ENCODE data around the gene HOMEZ. TPM values are rescaled to one million over a fixed set of nuclear protein-coding genes. Genes with fewer than 3 reads are reported as not detected.

The HOMEZ gene
- total RNA-seq, 1 experiment from 2014 or later, result 6.2 TPM

- H3K9me3 ChIP-seq (ENCODE audit: control insufficient read depth, low read depth, low read length), result no peaks in the 10 kb centered on the region
- Mint-ChIP-seq H3K9me3 (no peaks in the 10 kb centered on the region), H3K27me3 (ENCODE audit: low read depth) (peaks cover 17% of the 10 kb centered on the region), H3K4me3 (peak within 1 kb of the TSS; percentile 90 to 91), H3K4me1 (peaks cover 20 to 28% of the 10 kb centered on the region in 2 experiments), H3K36me3 (ENCODE audit: insufficient read depth in 1 of 3, low read depth in 3 of 3) (peaks cover 23 to 26% (median 25%) of the 10 kb centered on the region in 3 experiments), H3K27ac (peak within 1 kb of the TSS; percentile 94 to 98 (median 95))
- no peaks in the 10 kb centered on the region for H4K20me1 ChIP-seq (ENCODE audit: control insufficient read depth, insufficient read depth, insufficient read length)
- no peak within 1 kb of the TSS for H3K27ac ChIP-seq (ENCODE audit: insufficient read length, low read depth, low read length)
- peaks cover 6% of the 10 kb centered on the region for H3K79me1 ChIP-seq (ENCODE audit: insufficient read depth, low read depth, low read length, poor library complexity, severe bottlenecking)
- peak within 1 kb of the TSS; percentile 81; the same call in 1 of the 2 replicates for H3K14ac ChIP-seq (ENCODE audit: insufficient read depth, low read length)
- peak within 1 kb of the TSS; percentile 52 for H3K18ac ChIP-seq (ENCODE audit: insufficient read length, low read depth, low read length)
- H3K4me1 ChIP-seq (ENCODE audit: insufficient read depth, low read length), result no peaks in the 10 kb centered on the region
- no peak within 1 kb of the TSS for H3T11ph ChIP-seq (ENCODE audit: low read length)
- no peak within 1 kb of the TSS for H2BK20ac ChIP-seq (ENCODE audit: low read depth, low read length, poor library complexity, severe bottlenecking)
- peak within 1 kb of the TSS; percentile 2 for H2AFZ ChIP-seq (ENCODE audit: low read length)
- no peak within 1 kb of the TSS for H2AK5ac ChIP-seq (ENCODE audit: insufficient read length, low read length)
- no peak within 1 kb of the TSS for H4K5ac ChIP-seq (ENCODE audit: insufficient read length, low read depth, low read length)
- TF ChIP-seq CTCF (conservative IDR thresholded peaks at IDR 0.05), result no peak
- H2BK12ac ChIP-seq (ENCODE audit: insufficient read length, low read depth, low read length), result no peak within 1 kb of the TSS
- no CpG with 5 or more reads among the region's 24 CpGs for WGBS (ENCODE audit: extremely low coverage, insufficient read length, low lambda C conversion rate)
- H2BK15ac ChIP-seq (ENCODE audit: low read depth, low read length), result no peak within 1 kb of the TSS
- peak within 1 kb of the TSS; percentile 90 for H3K4me2 ChIP-seq (ENCODE audit: insufficient read depth, insufficient read length, low read length)
- no peak within 1 kb of the TSS for H3K56ac ChIP-seq (ENCODE audit: insufficient read length, low read depth, low read length)
- H4K8ac ChIP-seq (replicated peaks; ENCODE audit: insufficient read length, low read depth, low read length), result no peak within 1 kb of the TSS
- H3K27me3 ChIP-seq (ENCODE audit: insufficient read depth, low read length), result no peaks in the 10 kb centered on the region; the same call in 1 of the 2 replicates
- H3K4ac ChIP-seq (ENCODE audit: low read depth, low read length), result no peak within 1 kb of the TSS
- H4K91ac ChIP-seq (ENCODE audit: insufficient read length, low read depth, low read length), result no peak within 1 kb of the TSS
- peak within 1 kb of the TSS; percentile 80 for H3K9ac ChIP-seq (ENCODE audit: extremely low read depth, insufficient read length, low read length)
- DNase-seq, result peak; percentile 96
- no peak within 1 kb of the TSS for H2BK5ac ChIP-seq (ENCODE audit: insufficient read length, low read length)
- H2BK120ac ChIP-seq (ENCODE audit: low read depth, low read length, poor library complexity, severe bottlenecking), result no peak within 1 kb of the TSS
- no peak within 1 kb of the TSS for H3K23ac ChIP-seq (ENCODE audit: insufficient read length, low read depth, low read length)
- H3K23me2 ChIP-seq (ENCODE audit: insufficient read length, low read depth, low read length, poor library complexity, severe bottlenecking), result peaks cover 19% of the 10 kb centered on the region
- H3K79me2 ChIP-seq (ENCODE audit: insufficient read depth, low read length), result no peaks in the 10 kb centered on the region
These were observed 20.6 kb upstream of the HOMEZ start, which contains the start of gene BCL2L2 for GRCh38 chr14:23306412-23307145. TSS of gene BCL2L2 (plus strand) at chr14:23306833. CDS start at chr14:23307768, 935 bp downstream.
